Measurements from ENCODE around the gene IL21R.

The IL21R gene

GRCh38 chr16:27369806-27370205, 32.2 kb upstream of the IL21R start:
- no peak overlapping the region for H3K4me2 ChIP-seq (ENCODE audit: low read length)
- no peaks in the 10 kb centered on the region for H3K79me2 ChIP-seq (ENCODE audit: control insufficient read depth, low read length)
- peaks cover 61% of the 10 kb centered on the region for H3K4me1 ChIP-seq (ENCODE audit: control insufficient read depth, low read length)
- H3K36me3 ChIP-seq (ENCODE audit: control insufficient read depth, low read length) = no peaks in the 10 kb centered on the region; the same call in 1 of the 2 replicates
- peaks cover 16% of the 10 kb centered on the region for H3K9me3 ChIP-seq (ENCODE audit: control insufficient read depth, insufficient read depth, low read length)
- peaks cover 3% of the 10 kb centered on the region; the same call in 1 of the 2 replicates for H3K27me3 ChIP-seq (ENCODE audit: control insufficient read depth, low read length)
- no peaks in the 10 kb centered on the region for H3K9me2 ChIP-seq (replicated peaks; ENCODE audit: control insufficient read depth, low read length)
- H3K27ac ChIP-seq (ENCODE audit: low read depth, low read length) = no peak overlapping the region
- H3K4me3 ChIP-seq (ENCODE audit: low read length) = no peak overlapping the region
- peaks cover 32% of the 10 kb centered on the region for H3F3A ChIP-seq (ENCODE audit: control insufficient read depth, insufficient read depth)
- peaks cover 6% of the 10 kb centered on the region; the same call in 1 of the 2 replicates for H4K20me1 ChIP-seq (ENCODE audit: control insufficient read depth, insufficient read depth, low read depth, low read length)
- TF ChIP-seq, protein P1, sequence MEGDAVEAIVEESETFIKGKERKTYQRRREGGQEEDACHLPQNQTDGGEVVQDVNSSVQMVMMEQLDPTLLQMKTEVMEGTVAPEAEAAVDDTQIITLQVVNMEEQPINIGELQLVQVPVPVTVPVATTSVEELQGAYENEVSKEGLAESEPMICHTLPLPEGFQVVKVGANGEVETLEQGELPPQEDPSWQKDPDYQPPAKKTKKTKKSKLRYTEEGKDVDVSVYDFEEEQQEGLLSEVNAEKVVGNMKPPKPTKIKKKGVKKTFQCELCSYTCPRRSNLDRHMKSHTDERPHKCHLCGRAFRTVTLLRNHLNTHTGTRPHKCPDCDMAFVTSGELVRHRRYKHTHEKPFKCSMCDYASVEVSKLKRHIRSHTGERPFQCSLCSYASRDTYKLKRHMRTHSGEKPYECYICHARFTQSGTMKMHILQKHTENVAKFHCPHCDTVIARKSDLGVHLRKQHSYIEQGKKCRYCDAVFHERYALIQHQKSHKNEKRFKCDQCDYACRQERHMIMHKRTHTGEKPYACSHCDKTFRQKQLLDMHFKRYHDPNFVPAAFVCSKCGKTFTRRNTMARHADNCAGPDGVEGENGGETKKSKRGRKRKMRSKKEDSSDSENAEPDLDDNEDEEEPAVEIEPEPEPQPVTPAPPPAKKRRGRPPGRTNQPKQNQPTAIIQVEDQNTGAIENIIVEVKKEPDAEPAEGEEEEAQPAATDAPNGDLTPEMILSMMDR (IDR thresholded peaks at IDR 0.05; ENCODE audit: low read depth, low read length, poor library complexity, severe bottlenecking) = no peak
- TF ChIP-seq EZH2phosphoT487 (IDR thresholded peaks at IDR 0.05; ENCODE audit: borderline replicate concordance, low read length) = no peak

GRCh38 chr16:27370318-27370717, 31.7 kb upstream of the IL21R start:
- H4K20me1 ChIP-seq (ENCODE audit: control insufficient read depth, insufficient read depth, low read depth, low read length) = peaks cover 6% of the 10 kb centered on the region; the same call in 1 of the 2 replicates
- no peak overlapping the region for H3K4me2 ChIP-seq (ENCODE audit: low read length)
- peaks cover 16% of the 10 kb centered on the region for H3K9me3 ChIP-seq (ENCODE audit: control insufficient read depth, insufficient read depth, low read length)
- no peak overlapping the region for H3K27ac ChIP-seq (ENCODE audit: low read depth, low read length)
- no peak for TF ChIP-seq EZH2phosphoT487 (IDR thresholded peaks at IDR 0.05; ENCODE audit: borderline replicate concordance, low read length)
- TF ChIP-seq, protein P1 (IDR thresholded peaks at IDR 0.05; ENCODE audit: low read depth, low read length, poor library complexity, severe bottlenecking) = no peak
- peaks cover 66% of the 10 kb centered on the region for H3K4me1 ChIP-seq (ENCODE audit: control insufficient read depth, low read length)
- no peaks in the 10 kb centered on the region for H3K9me2 ChIP-seq (replicated peaks; ENCODE audit: control insufficient read depth, low read length)
- H3K36me3 ChIP-seq (ENCODE audit: control insufficient read depth, low read length) = no peaks in the 10 kb centered on the region
- no peaks in the 10 kb centered on the region for H3K79me2 ChIP-seq (ENCODE audit: control insufficient read depth, low read length)
- peaks cover 3% of the 10 kb centered on the region; the same call in 1 of the 2 replicates for H3K27me3 ChIP-seq (ENCODE audit: control insufficient read depth, low read length)
- peaks cover 27% of the 10 kb centered on the region for H3F3A ChIP-seq (ENCODE audit: control insufficient read depth, insufficient read depth)
- H3K4me3 ChIP-seq (ENCODE audit: low read length) = no peak overlapping the region

- no peak overlapping the region for H3K4me3 ChIP-seq (ENCODE audit: low read length)
- H3K9me3 ChIP-seq (ENCODE audit: control insufficient read depth, insufficient read depth, low read length) = peaks cover 16% of the 10 kb centered on the region
- no peak overlapping the region for H3K27ac ChIP-seq (ENCODE audit: low read depth, low read length)
- no peaks in the 10 kb centered on the region for H4K20me1 ChIP-seq (ENCODE audit: control insufficient read depth, insufficient read depth, low read depth, low read length)
- peaks cover 55% of the 10 kb centered on the region for H3K4me1 ChIP-seq (ENCODE audit: control insufficient read depth, low read length)
- TF ChIP-seq, protein P1 (IDR thresholded peaks at IDR 0.05; ENCODE audit: low read depth, low read length, poor library complexity, severe bottlenecking) = no peak
- no peak for TF ChIP-seq EZH2phosphoT487 (IDR thresholded peaks at IDR 0.05; ENCODE audit: borderline replicate concordance, low read length)
- peaks cover 14% of the 10 kb centered on the region for H3F3A ChIP-seq (ENCODE audit: control insufficient read depth, insufficient read depth)
- H3K79me2 ChIP-seq (ENCODE audit: control insufficient read depth, low read length) = no peaks in the 10 kb centered on the region
- H3K36me3 ChIP-seq (ENCODE audit: control insufficient read depth, low read length) = no peaks in the 10 kb centered on the region
- no peaks in the 10 kb centered on the region for H3K27me3 ChIP-seq (ENCODE audit: control insufficient read depth, low read length)
- no peak overlapping the region for H3K4me2 ChIP-seq (ENCODE audit: low read length)
- H3K9me2 ChIP-seq (replicated peaks; ENCODE audit: control insufficient read depth, low read length) = no peaks in the 10 kb centered on the region
Measured at GRCh38 chr16:27373312-27373711, 28.7 kb upstream of the IL21R start.
